A549 treated with CORT108297 at 1 μM for 4 hours (cell line): Measurements from ENCODE around the gene TTC31. TPM values are rescaled to one million over a fixed set of nuclear protein-coding genes. Genes with fewer than 3 reads are reported as not detected.

ENCODE experiments used
- total RNA-seq: library from RNA; stranded (reverse); fragments of 200-300 nt; extraction: Qiagen RNA extraction; gene quantifications from 5 replicates; pipeline ENCODE4 v1.2.3, GENCODE V29; 2022

TTC31 gene
- 15.5 to 20.4 TPM (median 17.6 TPM) in 5 replicates for total RNA-seq

DNA sequence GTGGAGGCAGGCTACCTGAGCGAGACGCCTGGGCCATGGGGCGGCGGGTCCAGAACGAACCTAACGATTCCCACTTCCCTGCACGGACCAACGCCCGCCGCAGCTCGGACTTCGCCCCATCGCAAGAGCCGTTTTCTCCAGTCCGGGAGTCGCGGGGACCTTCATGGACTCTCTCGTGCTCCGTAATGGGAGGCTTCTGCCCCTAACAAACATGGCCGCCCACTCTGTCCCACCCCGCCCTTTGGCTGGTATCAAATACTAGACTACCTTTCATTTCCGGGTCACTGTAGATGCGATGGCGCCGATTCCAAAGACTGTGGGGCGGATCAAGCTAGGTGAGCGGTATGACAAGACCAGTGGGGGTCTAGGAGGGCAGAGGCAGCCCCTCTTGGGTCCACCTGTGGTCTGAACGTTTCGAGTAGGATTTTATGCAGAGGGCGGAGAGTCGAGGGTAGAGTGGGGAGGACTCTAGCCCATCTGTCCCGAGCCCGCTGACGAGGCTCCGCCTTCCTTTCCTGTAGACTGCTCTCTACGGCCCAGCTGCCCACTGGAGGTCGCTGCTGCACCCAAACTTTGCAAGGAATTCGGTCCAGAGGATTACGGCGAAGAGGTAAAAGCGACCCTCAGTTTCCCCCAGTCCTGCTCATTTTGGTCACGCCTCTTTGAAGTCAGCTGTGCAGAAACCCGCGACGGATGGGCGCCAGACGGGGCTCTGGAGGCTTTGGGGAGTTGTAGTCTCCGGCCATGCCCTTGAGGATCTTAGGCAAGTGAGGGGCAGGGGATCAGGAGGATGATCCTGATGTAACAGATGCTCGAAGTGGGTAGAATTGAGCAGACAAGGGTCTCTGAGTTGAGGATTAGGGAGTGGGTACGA lies at the start of gene TTC31, which contains the start of gene CCDC142:
Gene TTC31, plus strand, starts transcription at position 281 of the 874 bp plus-strand sequence. Its CDS starts 15 bp downstream, at position 296.
Gene CCDC142, minus strand, starts transcription at position 198 of the 874 bp plus-strand sequence. Its CDS starts 161 bp downstream, at position 37.

DNA sequence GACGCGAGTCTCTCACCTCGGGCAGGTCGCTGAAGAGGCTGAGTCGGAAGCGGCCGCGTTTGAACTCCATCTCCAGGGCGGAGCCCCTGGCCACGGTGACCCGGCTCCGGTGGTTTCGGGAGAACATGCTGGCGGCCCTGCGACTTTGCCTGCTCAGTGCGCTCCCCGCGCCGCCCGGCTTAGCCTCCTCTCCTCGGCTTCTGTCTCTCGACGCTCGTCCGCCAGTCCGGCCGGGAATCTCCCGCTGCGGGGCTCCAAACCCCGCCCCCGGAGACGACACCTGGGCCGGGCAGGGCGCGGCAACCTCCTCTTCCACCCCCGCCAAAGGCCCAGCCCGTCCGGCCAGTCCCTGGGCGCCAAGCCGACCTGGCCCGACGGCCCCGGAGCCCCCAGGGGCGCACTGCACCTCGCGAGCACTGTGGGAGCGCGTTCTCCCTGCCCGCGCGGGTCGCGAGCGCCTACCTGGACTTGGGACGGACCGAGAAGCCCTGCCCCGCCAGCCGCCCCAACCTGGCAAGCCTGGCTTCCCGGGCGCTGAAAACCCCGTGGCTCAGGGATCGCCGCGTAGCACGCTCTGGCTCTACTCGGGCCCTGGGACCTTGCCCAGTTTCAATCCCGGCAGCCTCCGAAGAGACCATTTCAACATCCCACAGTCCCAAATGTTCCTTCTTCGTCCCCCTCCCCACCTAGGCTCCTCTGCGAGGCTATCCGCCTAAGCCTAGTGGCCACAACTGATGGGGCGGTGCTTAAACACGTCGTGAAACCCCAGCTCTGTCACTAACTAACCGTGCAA lies 41.0 kb upstream of the TTC31 start, which contains the start of gene RTKN:
Gene RTKN, minus strand, starts transcription at position 248 of the 793 bp plus-strand sequence. Its CDS starts 121 bp downstream, at position 127.

DNA sequence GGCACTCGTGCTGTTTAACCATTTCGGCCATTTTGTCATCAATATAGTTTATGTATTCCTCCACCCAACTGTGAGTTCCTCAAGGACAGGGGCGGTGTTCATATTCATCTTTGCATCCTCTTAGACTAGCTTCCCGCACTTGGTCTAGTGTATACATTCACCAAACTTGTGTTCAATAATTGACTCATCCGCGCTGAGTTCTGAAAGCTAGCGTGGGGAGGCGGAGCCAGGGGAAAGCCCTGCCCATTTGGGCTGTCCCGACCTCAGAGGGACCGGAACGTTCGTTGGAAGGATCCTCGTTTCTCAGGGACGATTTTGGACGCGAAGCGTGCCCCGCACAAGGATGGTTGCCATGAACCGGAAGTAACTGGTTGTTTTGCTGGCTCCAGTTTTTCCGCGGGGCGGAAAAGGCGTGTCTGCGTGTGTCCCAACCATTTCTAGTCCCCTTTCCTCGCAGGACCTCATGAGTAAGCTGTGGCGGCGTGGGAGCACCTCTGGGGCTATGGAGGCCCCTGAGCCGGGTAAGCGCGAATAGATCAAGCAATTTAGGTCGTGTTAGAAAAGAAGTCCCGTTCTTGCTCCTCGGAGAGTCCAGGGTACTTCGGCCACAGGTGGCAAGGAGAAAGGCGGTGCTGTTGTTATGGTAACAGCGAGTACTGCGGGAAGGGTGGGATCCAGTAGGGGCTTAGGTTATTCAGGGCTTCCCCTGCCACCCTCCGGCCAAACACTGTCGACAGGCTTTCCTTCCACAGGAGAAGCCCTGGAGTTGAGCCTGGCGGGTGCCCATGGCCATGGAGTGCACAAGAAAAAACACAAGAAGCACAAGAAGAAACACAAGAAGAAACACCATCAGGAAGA lies 28.0 kb upstream of the TTC31 start, which contains the start of gene INO80B:
Gene INO80B, plus strand, starts transcription at position 434 of the 858 bp plus-strand sequence. Its CDS starts 30 bp downstream, at position 464.

DNA sequence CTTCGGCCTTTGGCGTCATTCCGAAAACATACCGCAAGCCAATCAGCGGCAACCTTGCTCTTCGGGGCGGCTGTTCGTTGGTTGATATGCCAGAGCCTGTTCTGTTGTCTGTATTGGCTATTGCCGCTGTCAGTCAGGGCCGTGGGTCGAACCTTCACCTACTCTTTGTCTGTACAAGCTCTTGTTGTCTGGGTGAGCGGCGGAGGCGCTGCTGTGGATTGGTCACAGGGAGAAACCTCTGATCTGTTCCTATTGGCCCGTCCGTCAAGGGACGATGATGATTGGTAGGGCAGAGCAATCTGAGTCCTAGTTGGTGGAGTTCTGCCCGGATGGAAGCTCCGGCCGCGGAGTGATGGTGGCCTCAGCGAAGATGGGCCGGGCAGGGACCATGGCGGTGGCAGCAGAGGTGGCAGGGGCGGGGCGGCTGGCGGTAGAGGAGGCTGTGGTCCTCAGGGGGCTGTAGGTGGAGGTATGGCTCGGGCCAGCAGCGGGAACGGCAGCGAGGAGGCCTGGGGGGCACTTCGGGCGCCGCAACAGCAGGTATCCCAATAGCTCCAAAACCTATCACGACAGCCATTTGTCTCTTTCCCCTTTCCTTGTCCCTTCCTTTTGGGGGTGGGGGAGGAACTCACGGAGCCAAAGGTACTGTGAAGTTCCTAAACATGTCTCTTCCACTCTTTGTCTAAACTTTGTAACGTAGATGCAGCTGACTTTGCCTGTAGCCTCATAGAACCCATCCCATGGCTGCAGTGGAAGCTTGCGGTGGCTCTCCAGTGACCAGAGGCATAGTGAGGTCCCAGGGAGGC lies 24.5 kb upstream of the TTC31 start, which contains the start of gene WBP1:
Gene WBP1, plus strand, starts transcription at position 307 of the 806 bp plus-strand sequence. Its CDS starts 165 bp downstream, at position 472.

DNA sequence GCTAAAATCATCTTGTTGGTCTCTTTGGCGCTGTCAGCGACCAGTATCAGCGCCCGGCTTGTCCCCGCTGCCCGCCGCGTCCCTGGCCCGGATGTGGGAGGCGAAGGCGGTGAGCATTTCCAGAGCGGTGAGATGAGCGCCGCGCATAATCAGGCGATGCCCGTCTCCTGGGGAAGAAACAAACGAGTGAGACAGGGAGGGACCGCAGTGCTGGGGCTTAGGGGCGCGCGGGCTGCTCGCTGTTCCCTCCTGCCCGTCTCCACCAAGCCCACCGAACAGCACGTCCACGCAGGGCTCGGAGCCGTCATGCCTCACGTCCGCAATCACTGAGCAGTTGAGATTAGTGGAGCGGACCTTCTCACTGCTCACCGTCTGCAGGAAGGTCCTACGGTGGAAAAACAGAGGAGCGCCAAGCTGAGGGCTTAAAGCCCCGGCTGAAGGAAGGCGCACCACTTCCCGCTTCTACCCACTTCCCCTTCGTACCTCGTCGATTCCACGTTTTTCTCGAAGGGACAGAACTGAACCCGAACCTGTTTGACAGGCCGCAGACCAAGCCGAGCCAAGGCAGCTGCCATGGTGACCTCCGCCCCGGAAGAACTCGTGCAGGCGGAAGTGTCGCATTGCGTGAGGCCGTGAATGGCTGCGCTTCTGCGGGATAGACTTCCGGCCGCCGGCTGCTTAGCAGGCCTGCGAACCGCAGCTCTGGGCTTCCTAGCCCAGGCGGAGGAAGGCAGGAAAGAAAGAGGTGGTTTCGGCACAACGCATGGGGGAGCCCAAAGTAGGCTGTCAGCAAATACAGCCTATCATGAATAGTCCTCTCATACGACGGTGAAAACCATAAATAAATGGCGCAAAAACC lies 10.6 kb upstream of the TTC31 start, which contains the start of gene MRPL53:
Gene MRPL53, minus strand, starts transcription at position 595 of the 859 bp plus-strand sequence. Its CDS starts 20 bp downstream, at position 575.

DNA sequence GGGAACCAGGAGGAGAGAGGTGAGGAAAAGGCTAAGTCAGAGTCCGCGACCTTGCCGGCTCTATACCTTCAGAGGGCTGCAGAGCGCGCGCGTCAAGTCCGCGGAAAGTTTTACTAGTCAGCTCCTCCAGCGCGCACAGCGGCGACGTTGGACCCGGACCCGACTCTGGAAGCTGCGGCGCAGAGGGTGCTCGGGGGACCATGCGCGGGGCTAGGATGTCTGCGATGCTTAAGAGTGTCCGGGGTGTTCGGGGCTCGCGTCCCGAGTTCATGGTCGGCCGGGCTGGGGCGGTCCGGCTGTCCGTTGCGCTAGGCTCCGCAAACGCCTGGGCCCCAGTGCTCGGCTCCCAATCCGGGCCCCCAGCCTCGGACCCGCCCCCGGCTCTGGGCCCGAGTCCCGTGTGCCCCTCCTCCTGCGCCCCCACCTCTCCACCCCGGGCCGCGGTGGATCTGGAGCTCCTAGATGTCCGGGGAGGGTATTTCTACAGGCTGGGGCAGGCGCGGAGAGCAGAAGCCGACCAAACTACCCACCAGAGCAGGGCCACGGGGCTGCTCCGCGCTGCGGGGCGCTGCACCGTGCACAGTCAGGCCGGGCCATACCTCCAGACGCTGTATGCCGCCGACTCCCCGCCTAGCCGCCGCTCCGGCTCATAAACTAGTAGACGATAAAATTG lies 16.5 kb downstream of the TTC31 start, which contains the start of gene LBX2:
Gene LBX2, minus strand, starts transcription at position 337 of the 673 bp plus-strand sequence. Its CDS starts 66 bp downstream, at position 271.

DNA sequence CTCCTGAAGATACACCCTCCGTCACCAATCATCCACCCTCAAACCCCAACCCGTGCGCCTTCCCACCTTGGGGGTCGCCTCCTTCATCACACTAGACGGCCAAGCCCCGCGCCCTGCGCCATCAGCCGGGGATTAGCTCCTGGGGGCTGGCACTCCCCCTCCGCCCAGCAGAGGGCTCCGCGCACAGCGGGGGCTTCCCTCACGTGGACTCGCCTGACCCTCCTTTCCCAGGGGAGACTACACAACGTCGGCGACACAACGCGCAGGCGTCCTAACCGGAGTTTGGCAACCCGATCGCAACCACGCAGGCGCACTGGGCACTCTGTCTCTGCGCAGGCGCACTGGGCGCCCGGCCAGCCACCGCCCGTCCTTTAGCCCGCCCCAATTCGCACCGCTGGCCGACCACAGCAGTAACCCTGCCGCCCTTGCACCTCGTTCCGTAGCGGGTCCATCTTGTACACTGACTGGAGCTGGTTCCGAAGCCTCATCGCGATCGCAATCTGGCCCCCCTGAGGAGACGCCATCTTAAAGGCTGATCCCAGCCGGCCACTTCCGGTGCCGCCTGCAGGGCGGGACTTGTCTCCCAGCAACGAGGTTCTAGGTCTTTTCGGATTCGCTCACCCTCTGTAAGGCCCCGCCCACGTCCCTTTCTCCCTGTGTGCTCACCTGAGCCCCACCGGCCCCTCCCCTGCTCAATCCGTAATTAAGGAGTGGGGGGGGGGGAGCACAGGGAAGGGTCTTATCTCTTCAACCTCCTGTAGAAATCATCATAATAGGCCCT lies 24.5 kb downstream of the TTC31 start, which contains the start of gene PCGF1:
Gene PCGF1, minus strand, starts transcription at position 551 of the 781 bp plus-strand sequence. Its CDS starts 27 bp downstream, at position 524.

DNA sequence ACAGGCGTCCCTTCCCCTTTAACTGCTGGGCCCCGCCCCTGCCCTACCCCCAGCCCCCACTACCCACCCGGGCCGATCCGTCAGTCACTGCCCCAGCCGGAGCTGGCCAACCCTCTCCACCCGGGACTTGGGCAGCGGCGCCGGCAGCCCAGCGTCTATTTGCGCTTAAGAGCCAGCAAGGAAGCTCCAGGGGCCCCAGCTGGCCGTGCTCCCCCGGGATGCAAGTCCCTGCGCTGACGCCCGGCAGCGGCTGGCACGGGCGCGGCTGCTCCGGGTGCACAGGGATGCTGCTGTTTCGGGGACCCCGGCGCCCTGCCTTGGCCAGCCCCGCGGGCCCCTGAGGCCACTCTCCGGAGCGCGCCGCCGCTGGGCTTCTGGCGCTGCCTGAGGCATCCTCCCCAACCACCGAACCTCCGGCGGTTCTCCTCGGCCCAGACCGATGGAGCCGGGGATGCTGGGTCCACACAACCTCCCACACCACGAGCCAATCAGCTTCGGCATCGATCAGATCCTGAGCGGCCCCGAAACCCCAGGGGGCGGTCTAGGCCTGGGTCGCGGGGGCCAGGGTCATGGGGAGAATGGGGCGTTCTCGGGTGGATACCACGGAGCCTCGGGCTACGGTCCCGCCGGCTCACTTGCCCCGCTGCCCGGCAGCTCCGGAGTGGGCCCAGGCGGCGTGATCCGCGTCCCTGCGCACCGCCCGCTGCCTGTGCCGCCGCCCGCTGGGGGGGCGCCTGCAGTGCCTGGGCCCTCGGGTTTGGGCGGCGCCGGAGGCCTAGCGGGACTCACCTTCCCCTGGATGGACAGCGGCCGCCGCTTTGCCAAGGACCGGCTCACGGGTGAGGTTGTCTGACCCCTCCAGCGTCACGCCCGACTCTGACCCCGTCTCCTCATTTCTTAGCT lies 31.7 kb downstream of the TTC31 start, which contains the start of gene TLX2:
Gene TLX2, plus strand, starts transcription at position 83 of the 903 bp plus-strand sequence. Its CDS starts 357 bp downstream, at position 440.

DNA sequence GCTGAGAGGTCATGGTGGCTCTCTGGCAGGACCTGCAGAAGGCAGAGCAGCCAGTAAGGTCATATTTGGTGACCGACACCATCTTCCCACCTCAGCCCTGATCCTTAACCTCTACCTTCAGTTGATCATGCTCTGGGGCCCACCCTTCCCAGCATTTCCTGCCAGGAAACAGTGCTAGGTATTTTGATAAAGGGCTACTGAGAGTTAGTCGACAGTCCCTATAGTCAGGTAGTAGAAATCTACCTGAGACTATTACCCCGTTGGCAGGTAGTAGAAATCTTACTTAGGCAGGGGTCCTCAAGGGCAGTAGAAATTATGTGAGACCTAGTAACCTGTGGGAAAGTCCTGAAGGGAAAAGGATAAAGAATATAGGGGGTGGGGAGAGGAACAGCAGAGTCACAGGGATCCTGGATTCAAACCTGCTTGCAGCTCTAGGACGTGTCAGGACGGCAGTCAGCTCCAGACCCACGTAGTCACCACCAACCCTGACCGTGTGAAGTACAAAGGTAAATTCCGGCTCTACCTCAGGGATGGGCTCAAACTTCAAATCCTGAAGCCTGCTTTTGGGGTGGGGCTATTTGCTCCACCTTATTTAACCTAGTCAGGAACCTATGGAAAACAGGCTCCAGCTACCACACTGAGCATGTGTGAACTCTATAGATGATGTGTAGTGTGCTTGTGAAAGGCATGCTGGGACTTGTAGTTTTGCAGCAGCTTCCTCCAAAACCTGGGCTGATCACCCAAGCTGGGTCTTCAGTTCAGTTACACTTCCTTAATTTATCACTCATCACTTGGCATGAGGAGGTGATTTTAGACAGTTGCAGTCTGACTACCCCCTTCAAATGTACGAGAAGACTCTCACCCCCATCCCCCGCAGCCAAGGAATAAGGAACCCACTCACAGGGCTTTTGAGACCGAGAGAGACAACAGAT lies 43.1 kb downstream of the TTC31 start, which contains the start of gene DQX1:
Gene DQX1, minus strand, starts transcription at position 515 of the 932 bp plus-strand sequence. Its CDS starts 502 bp downstream, at position 13.

DNA sequence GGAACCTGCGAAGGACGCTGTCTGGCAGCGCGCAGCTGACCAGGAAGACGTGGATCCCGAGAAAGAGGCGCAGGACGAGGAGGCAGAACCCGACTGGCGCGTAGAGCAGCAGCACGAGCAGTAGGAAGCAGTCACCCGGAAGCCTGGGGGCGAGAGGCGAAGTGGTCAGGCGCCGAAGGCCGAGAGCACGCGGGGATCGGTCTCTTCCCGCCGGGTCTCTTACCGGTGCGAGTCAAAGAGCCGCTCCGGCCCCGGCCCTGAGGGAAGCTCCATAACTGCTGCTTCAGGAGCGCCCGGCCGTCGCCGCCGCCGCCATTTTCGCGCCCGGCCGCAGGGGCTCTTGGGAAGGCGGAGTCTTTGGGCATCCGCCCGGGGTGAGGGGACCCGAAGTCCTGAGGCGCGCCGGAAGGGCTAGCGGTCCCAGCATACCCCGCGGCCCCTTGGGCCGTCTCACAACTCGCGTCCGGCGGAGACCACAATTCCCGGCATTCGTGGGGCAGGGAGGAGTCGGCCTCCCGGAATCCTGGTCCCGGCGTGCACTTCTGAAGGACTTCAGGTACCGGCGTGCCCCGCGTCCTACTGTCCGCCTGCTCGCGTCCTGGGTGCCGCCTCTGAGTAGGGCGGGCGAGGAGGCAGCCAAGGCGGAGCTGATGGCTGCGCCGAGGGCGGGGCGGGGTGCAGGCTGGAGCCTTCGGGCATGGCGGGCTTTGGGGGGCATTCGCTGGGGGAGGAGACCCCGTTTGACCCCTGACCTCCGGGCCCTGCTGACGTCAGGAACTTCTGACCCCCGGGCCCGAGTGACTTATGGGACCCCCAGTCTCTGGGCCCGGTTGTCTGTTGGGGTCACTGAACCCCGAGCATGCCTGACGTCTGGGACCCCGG lies 46.7 kb downstream of the TTC31 start, which contains the start of the genes AUP1 and HTRA2:
Gene AUP1, minus strand, starts transcription at position 350 of the 882 bp plus-strand sequence. Its CDS starts 77 bp downstream, at position 273.
Gene HTRA2, plus strand, starts transcription at position 577 of the 882 bp plus-strand sequence. Its CDS starts 74 bp downstream, at position 651.

